HL-60 (cell line): ENCODE data around the gene ACADM.

Source experiments
- GABPA ChIP-seq: IDR thresholded peaks from 2 replicates; pipeline ENCODE4 v1.6.1; 2012; ENCODE audit warnings: low read depth
- POLR2AphosphoS5 ChIP-seq: IDR thresholded peaks from 2 replicates; pipeline ENCODE4 v1.6.1; 2012; ENCODE audit warnings: low read depth
- TF ChIP-seq, protein P1 (sequence below): IDR thresholded peaks from one replicate; pipeline ENCODE4 v1.5.1; 2011; ENCODE audit warnings: low read length, control low read depth, inconsistent platforms; ENCODE audit not compliant: insufficient read depth
- TF ChIP-seq, protein P2 (sequence below): IDR thresholded peaks from 2 replicates; pipeline ENCODE4 v1.6.1; 2012; ENCODE audit warnings: low read depth; ENCODE audit not compliant: insufficient replicate concordance

DNA sequence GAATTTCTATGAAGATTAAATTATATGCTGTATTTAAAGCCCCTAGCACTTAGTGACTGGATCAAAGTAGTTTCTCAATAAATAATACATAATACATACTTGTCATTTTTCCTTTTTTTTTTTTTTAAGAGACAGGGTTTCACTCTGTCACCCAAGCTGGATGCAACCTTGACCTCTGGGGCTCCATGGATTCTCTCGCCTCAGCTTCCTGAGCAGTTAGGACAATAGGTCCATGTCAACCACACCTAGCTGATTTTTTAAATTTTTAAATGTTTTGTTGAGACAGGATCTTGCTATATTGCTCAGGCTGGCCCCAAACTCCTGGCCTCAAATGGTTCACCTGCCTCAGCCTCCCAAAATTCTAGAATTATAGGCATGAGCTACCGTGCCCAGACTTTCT is 5.9 kb downstream of the ACADM start:
- TF ChIP-seq, protein P1, sequence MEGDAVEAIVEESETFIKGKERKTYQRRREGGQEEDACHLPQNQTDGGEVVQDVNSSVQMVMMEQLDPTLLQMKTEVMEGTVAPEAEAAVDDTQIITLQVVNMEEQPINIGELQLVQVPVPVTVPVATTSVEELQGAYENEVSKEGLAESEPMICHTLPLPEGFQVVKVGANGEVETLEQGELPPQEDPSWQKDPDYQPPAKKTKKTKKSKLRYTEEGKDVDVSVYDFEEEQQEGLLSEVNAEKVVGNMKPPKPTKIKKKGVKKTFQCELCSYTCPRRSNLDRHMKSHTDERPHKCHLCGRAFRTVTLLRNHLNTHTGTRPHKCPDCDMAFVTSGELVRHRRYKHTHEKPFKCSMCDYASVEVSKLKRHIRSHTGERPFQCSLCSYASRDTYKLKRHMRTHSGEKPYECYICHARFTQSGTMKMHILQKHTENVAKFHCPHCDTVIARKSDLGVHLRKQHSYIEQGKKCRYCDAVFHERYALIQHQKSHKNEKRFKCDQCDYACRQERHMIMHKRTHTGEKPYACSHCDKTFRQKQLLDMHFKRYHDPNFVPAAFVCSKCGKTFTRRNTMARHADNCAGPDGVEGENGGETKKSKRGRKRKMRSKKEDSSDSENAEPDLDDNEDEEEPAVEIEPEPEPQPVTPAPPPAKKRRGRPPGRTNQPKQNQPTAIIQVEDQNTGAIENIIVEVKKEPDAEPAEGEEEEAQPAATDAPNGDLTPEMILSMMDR, result no peak
- TF ChIP-seq, protein P2, sequence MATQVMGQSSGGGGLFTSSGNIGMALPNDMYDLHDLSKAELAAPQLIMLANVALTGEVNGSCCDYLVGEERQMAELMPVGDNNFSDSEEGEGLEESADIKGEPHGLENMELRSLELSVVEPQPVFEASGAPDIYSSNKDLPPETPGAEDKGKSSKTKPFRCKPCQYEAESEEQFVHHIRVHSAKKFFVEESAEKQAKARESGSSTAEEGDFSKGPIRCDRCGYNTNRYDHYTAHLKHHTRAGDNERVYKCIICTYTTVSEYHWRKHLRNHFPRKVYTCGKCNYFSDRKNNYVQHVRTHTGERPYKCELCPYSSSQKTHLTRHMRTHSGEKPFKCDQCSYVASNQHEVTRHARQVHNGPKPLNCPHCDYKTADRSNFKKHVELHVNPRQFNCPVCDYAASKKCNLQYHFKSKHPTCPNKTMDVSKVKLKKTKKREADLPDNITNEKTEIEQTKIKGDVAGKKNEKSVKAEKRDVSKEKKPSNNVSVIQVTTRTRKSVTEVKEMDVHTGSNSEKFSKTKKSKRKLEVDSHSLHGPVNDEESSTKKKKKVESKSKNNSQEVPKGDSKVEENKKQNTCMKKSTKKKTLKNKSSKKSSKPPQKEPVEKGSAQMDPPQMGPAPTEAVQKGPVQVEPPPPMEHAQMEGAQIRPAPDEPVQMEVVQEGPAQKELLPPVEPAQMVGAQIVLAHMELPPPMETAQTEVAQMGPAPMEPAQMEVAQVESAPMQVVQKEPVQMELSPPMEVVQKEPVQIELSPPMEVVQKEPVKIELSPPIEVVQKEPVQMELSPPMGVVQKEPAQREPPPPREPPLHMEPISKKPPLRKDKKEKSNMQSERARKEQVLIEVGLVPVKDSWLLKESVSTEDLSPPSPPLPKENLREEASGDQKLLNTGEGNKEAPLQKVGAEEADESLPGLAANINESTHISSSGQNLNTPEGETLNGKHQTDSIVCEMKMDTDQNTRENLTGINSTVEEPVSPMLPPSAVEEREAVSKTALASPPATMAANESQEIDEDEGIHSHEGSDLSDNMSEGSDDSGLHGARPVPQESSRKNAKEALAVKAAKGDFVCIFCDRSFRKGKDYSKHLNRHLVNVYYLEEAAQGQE, result no peak
- TF ChIP-seq POLR2AphosphoS5 (no peak), GABPA (no peak)
